WTC11 (cell line): Measurements from ENCODE around the gene NCKIPSD. TPM values are rescaled to one million over a fixed set of nuclear protein-coding genes. Genes with fewer than 3 reads are reported as not detected.

Experiments used
- AFF4 ChIP-seq: sonication (generic); formaldehyde crosslinking; IDR thresholded peaks from 2 replicates; pipeline ENCODE4 v1.8.1; 2023; ENCODE audit warnings: mild to moderate bottlenecking, missing genetic modification reagents, borderline replicate concordance
- ATF3 ChIP-seq: sonication (generic); formaldehyde crosslinking; conservative IDR thresholded peaks from 2 replicates; pipeline ENCODE4 v1.8.1; 2022; ENCODE audit warnings: mild to moderate bottlenecking, missing genetic modification reagents
- CREB1 ChIP-seq: sonication (generic); formaldehyde crosslinking; IDR thresholded peaks from 2 replicates; pipeline ENCODE4 v1.8.0; 2023; ENCODE audit warnings: mild to moderate bottlenecking, missing genetic modification reagents
- CTCF ChIP-seq: fragments of 200-600 bp; IDR thresholded peaks from 2 replicates; pipeline ENCODE4 v1.8.0; 2022; ENCODE audit warnings: antibody characterized with exemption
- ELF4 ChIP-seq: sonication (generic); formaldehyde crosslinking; IDR thresholded peaks from 2 replicates; pipeline ENCODE4 v1.8.1; 2022; ENCODE audit warnings: low read depth, mild to moderate bottlenecking, moderate library complexity, missing genetic modification reagents
- FOXJ3 ChIP-seq: sonication (generic); formaldehyde crosslinking; IDR thresholded peaks from 2 replicates; pipeline ENCODE4 v1.9.0; 2021; ENCODE audit warnings: missing genetic modification reagents, mild to moderate bottlenecking, borderline replicate concordance
- GRHL2 ChIP-seq: fragments of 250-450 bp; sonication (Bioruptor Pico); IDR thresholded peaks from 2 replicates; pipeline ENCODE4 v1.8.0; 2022; ENCODE audit warnings: mild to moderate bottlenecking, moderate library complexity; ENCODE audit not compliant: insufficient replicate concordance, severe bottlenecking
- HMGXB4 ChIP-seq: sonication (generic); formaldehyde crosslinking; IDR thresholded peaks from 2 replicates; pipeline ENCODE4 v1.8.1; 2023; ENCODE audit warnings: mild to moderate bottlenecking, moderate library complexity, missing genetic modification reagents
- JAZF1 ChIP-seq: fragments of 250-450 bp; sonication (Bioruptor Pico); IDR thresholded peaks from 2 replicates; pipeline ENCODE4 v1.9.0; 2021; ENCODE audit warnings: moderate library complexity, mild to moderate bottlenecking, inconsistent platforms
- MXD4 ChIP-seq: fragments of 250-450 bp; sonication (Bioruptor Pico); IDR thresholded peaks from 2 replicates; pipeline ENCODE4 v1.8.0; 2021; ENCODE audit warnings: mild to moderate bottlenecking, moderate library complexity, borderline replicate concordance
- MYBL2 ChIP-seq: sonication (generic); formaldehyde crosslinking; IDR thresholded peaks from 2 replicates; pipeline ENCODE4 v1.8.1; 2023; ENCODE audit warnings: mild to moderate bottlenecking, moderate library complexity, missing genetic modification reagents
- NR1H2 ChIP-seq: sonication (generic); formaldehyde crosslinking; IDR thresholded peaks from 2 replicates; pipeline ENCODE4 v1.9.0; 2021; ENCODE audit warnings: mild to moderate bottlenecking, moderate library complexity, missing genetic modification reagents
- SP1 ChIP-seq: sonication (generic); formaldehyde crosslinking; conservative IDR thresholded peaks from 2 replicates; pipeline ENCODE4 v1.8.1; 2022; ENCODE audit warnings: missing genetic modification reagents
- TEAD4 ChIP-seq: sonication (generic); formaldehyde crosslinking; IDR thresholded peaks from 2 replicates; pipeline ENCODE4 v1.8.0; 2022; ENCODE audit warnings: mild to moderate bottlenecking, missing genetic modification reagents
- ZBTB43 ChIP-seq: sonication (generic); formaldehyde crosslinking; IDR thresholded peaks from 2 replicates; pipeline ENCODE4 v1.8.1; 2023; ENCODE audit warnings: mild to moderate bottlenecking, missing genetic modification reagents
- ZMAT4 ChIP-seq: fragments of 250-450 bp; sonication (Bioruptor Pico); IDR thresholded peaks from 2 replicates; pipeline ENCODE4 v1.9.0; 2021; ENCODE audit warnings: mild to moderate bottlenecking
- ZNF219 ChIP-seq: sonication (generic); formaldehyde crosslinking; IDR thresholded peaks from 2 replicates; pipeline ENCODE4 v1.8.0; 2023; ENCODE audit warnings: missing genetic modification reagents, mild to moderate bottlenecking, borderline replicate concordance
- ZNF232 ChIP-seq: sonication (generic); formaldehyde crosslinking; IDR thresholded peaks from 2 replicates; pipeline ENCODE4 v1.8.0; 2022; ENCODE audit warnings: mild to moderate bottlenecking, missing genetic modification reagents
- ZNF317 ChIP-seq: sonication (generic); formaldehyde crosslinking; IDR thresholded peaks from 2 replicates; pipeline ENCODE4 v1.8.1; 2023; ENCODE audit warnings: low read depth, mild to moderate bottlenecking, moderate library complexity, missing genetic modification reagents, borderline replicate concordance
- total RNA-seq: library from RNA; stranded (reverse); gene quantifications from 3 replicates; pipeline ENCODE4 v1.2.3, GENCODE V29; 2021
- TF ChIP-seq, protein P1 (sequence below): sonication (generic); formaldehyde crosslinking; IDR thresholded peaks from 2 replicates; pipeline ENCODE4 v1.8.0; 2022; ENCODE audit warnings: mild to moderate bottlenecking, missing genetic modification reagents
- TF ChIP-seq, protein P2 (sequence below): sonication (generic); formaldehyde crosslinking; IDR thresholded peaks from 2 replicates; pipeline ENCODE4 v1.8.1; 2023; ENCODE audit warnings: mild to moderate bottlenecking, missing genetic modification reagents, moderate library complexity
- TF ChIP-seq, protein P3 (sequence below): sonication (generic); formaldehyde crosslinking; IDR thresholded peaks from 2 replicates; pipeline ENCODE4 v1.8.1; 2022; ENCODE audit warnings: mild to moderate bottlenecking, missing genetic modification reagents, moderate library complexity, borderline replicate concordance
- TF ChIP-seq, protein P4 (sequence below): fragments of 250-450 bp; sonication (Bioruptor Pico); IDR thresholded peaks from 2 replicates; pipeline ENCODE4 v2.1.2; 2022; ENCODE audit warnings: mild to moderate bottlenecking, moderate library complexity

Gene NCKIPSD
- total RNA-seq, 1 experiment from 2014 or later: 40.1 TPM

- no peak for TF ChIP-seq JAZF1 (CRISPR knock-in tag)
- no peak; the same call in 1 of the 2 replicates for TF ChIP-seq ZNF232 (CRISPR knock-in tag)
- TF ChIP-seq ZNF317 (CRISPR knock-in tag): 0 out of 2 replicates have a peak, but pooled peaks have one; percentile 44
- TF ChIP-seq GRHL2: no peak
- TF ChIP-seq, protein P1, sequence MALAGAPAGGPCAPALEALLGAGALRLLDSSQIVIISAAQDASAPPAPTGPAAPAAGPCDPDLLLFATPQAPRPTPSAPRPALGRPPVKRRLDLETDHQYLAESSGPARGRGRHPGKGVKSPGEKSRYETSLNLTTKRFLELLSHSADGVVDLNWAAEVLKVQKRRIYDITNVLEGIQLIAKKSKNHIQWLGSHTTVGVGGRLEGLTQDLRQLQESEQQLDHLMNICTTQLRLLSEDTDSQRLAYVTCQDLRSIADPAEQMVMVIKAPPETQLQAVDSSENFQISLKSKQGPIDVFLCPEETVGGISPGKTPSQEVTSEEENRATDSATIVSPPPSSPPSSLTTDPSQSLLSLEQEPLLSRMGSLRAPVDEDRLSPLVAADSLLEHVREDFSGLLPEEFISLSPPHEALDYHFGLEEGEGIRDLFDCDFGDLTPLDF (CRISPR knock-in tag): no peak; the same call in 1 of the 2 replicates
- TF ChIP-seq CREB1 (CRISPR knock-in tag): peak; percentile 70; the same call in 1 of the 2 replicates
- no peak for TF ChIP-seq FOXJ3 (CRISPR knock-in tag)
- no peak for TF ChIP-seq ATF3 (CRISPR knock-in tag)
- TF ChIP-seq, protein P2, sequence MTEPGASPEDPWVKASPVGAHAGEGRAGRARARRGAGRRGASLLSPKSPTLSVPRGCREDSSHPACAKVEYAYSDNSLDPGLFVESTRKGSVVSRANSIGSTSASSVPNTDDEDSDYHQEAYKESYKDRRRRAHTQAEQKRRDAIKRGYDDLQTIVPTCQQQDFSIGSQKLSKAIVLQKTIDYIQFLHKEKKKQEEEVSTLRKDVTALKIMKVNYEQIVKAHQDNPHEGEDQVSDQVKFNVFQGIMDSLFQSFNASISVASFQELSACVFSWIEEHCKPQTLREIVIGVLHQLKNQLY (CRISPR knock-in tag): no peak
- no peak for TF ChIP-seq ZNF219 (CRISPR knock-in tag)
- peak; percentile 95 for TF ChIP-seq HMGXB4 (CRISPR knock-in tag)
- no peak; the same call in 1 of the 2 replicates for TF ChIP-seq ELF4 (CRISPR knock-in tag)
- peak; percentile 67; the same call in 1 of the 2 replicates for TF ChIP-seq MYBL2 (CRISPR knock-in tag)
- no peak for TF ChIP-seq AFF4 (CRISPR knock-in tag)
- TF ChIP-seq ZMAT4: no peak
- no peak for TF ChIP-seq TEAD4 (CRISPR knock-in tag)
- peak; percentile 88 for TF ChIP-seq SP1 (CRISPR knock-in tag)
- peak; percentile 65; the same call in 1 of the 2 replicates for TF ChIP-seq ZBTB43 (CRISPR knock-in tag)
- TF ChIP-seq MXD4: no peak
- TF ChIP-seq CTCF: peak; percentile 62
- TF ChIP-seq, protein P3, sequence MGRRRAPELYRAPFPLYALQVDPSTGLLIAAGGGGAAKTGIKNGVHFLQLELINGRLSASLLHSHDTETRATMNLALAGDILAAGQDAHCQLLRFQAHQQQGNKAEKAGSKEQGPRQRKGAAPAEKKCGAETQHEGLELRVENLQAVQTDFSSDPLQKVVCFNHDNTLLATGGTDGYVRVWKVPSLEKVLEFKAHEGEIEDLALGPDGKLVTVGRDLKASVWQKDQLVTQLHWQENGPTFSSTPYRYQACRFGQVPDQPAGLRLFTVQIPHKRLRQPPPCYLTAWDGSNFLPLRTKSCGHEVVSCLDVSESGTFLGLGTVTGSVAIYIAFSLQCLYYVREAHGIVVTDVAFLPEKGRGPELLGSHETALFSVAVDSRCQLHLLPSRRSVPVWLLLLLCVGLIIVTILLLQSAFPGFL (CRISPR knock-in tag): no peak
- TF ChIP-seq, protein P4, sequence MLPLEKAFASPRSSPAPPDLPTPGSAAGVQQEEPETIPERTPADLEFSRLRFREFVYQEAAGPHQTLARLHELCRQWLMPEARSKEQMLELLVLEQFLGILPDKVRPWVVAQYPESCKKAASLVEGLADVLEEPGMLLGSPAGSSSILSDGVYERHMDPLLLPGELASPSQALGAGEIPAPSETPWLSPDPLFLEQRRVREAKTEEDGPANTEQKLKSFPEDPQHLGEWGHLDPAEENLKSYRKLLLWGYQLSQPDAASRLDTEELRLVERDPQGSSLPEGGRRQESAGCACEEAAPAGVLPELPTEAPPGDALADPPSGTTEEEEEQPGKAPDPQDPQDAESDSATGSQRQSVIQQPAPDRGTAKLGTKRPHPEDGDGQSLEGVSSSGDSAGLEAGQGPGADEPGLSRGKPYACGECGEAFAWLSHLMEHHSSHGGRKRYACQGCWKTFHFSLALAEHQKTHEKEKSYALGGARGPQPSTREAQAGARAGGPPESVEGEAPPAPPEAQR (CRISPR knock-in tag): no peak
- TF ChIP-seq NR1H2 (CRISPR knock-in tag): no peak
Measured at GRCh38 chr3:48635222-48636021, 50.3 kb downstream of the NCKIPSD start, which contains the start of gene SLC26A6 (continued).
